ENCODE data around the gene NFE2. TPM values are rescaled to one million over a fixed set of nuclear protein-coding genes. Genes with fewer than 3 reads are reported as not detected.

NFE2 gene
- total and polyA plus RNA-seq, 2 of the 8 experiments (the other 6 are each of a cell fraction or from before 2014, with no cell fraction given), result 2.0 to 6.1 TPM

DNA sequence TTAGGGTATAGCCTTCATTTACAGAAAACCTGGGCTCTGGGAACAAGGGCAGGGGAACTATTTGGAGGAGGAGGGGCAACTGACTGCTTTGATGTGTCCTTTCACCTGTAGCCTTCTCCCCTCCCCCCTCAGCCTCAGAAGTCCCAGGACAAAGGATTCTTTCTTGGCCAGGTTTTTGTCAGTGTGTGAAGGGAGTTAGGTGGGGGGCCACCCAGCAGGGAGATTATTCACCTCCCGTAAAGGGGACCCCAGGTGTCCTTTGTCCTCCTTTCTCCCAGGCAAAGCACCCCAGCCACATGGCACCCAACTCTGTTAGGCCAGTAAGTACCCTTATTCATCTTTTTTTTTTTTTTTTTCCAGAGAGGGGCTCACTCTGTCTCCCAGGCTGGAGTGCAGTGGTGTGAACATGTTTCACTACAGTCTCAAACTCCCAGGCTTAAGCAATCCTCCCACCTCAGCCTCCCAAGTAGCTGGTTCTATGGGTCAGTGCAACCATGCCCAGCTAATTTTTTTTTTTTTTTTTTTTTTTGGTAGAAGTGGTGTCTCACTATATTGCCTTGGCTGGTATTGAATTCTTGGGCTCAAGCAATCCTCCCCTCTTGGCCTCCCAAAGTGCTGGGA, 723 bp upstream of the NFE2 start:
- peak overlapping the region; percentile 98 for H3K18ac ChIP-seq (ENCODE audit: extremely low read depth, low read length)
- H3K36me3 ChIP-seq (ENCODE audit: control insufficient read depth in 2 of 4, insufficient read depth in 4 of 4, low read length in 3 of 4), result no peaks in the 10 kb centered on the region
- H2BK5ac ChIP-seq (ENCODE audit: low read depth, low read length), result peak overlapping the region; percentile 94
- ChIA-PET POLR2A (ENCODE audit: partially characterized antibody) (interaction anchor here (0.6 to 4.8 kb wide), 15 partner anchors 9 to 57 kb away, joined by 3 to 105 read pairs (median 6); partner anchors contain the start of genes CBX5, COPZ1 and HNRNPA1), CTCF (ENCODE audit: partially characterized antibody) (interaction anchor here (0.6 to 14.9 kb wide), 12 partner anchors 8 to 96 kb away, joined by 3 to 618 read pairs (median 4); partner anchors contain the start of gene COPZ1)
- peak overlapping the region; percentile 75 for H3K27ac ChIP-seq (ENCODE audit: low read depth, low read length)
- peaks cover 12 to 32% (median 21%) of the 10 kb centered on the region in 4 experiments for H3K4me1 ChIP-seq (replicated peaks in 1 of 4; ENCODE audit: control insufficient read depth in 3 of 4, insufficient read depth in 4 of 4, low read length in 3 of 4)
- no peaks in the 10 kb centered on the region for H3K79me2 ChIP-seq (ENCODE audit: control insufficient read depth in 1 of 2, insufficient read depth in 2 of 2, low read length in 2 of 2)
- 0 out of 2 replicates have a peak overlapping the region, but pooled peaks have one; percentile 14 for H2AFZ ChIP-seq (ENCODE audit: low read length)
- peak overlapping the region in 2 of 4 experiments; percentile 25 to 64; a peak in 3 of 7 replicates for H3K9ac ChIP-seq (replicated peaks in 1 of 4; ENCODE audit: extremely low read depth in 1 of 4, low read depth in 3 of 4, low read length in 3 of 4)
- H3K4me2 ChIP-seq (ENCODE audit: insufficient read depth in 1 of 2, low read depth in 2 of 2, low read length in 2 of 2), result peak overlapping the region; percentile 85 to 97
- DNase-seq (ENCODE audit: low read depth in 1 of 2, low spot score in 2 of 2) (peak in 1 of 2 experiments; percentile 72), FAIRE-seq (peak; percentile 7)
- no peak overlapping the region for H3K23ac ChIP-seq (ENCODE audit: insufficient read length)
- peak overlapping the region; percentile 71 for H3K56ac ChIP-seq (replicated peaks; ENCODE audit: insufficient read length, low read depth, low read length)
- H4K8ac ChIP-seq (ENCODE audit: extremely low read depth, insufficient read depth, low read length), result no peak overlapping the region
- peak overlapping the region; percentile 50 for H2BK120ac ChIP-seq (replicated peaks; ENCODE audit: low read depth, low read length)
- 0 out of 2 replicates have a peak overlapping the region, but pooled peaks have one; percentile 68 for H2AK5ac ChIP-seq (ENCODE audit: low read depth, low read length)
- no peaks in the 10 kb centered on the region for H4K20me1 ChIP-seq (replicated peaks in 1 of 2; ENCODE audit: control insufficient read depth in 1 of 2, insufficient read depth in 2 of 2, low read length in 2 of 2)
- peak overlapping the region; percentile 83; the same call in 1 of the 2 replicates for H2BK15ac ChIP-seq (ENCODE audit: low read length)
- H3K4ac ChIP-seq (replicated peaks; ENCODE audit: insufficient read length, low read depth, low read length), result peak overlapping the region; percentile 23
- H2BK12ac ChIP-seq (ENCODE audit: low read depth, low read length), result peak overlapping the region; percentile 95
- H3K27me3 ChIP-seq (replicated peaks in 1 of 4; ENCODE audit: control insufficient read depth in 3 of 4, extremely low read depth in 1 of 4, insufficient read depth in 3 of 4, low read length in 3 of 4), result peaks cover 0 to 7% (median 0%) of the 10 kb centered on the region in 4 experiments; a peak in 1 of 7 replicates
- no peaks in the 10 kb centered on the region for H3K79me1 ChIP-seq (ENCODE audit: low read depth, low read length)
- H3K23me2 ChIP-seq (ENCODE audit: low read depth, low read length), result peaks cover 6% of the 10 kb centered on the region; the same call in 1 of the 2 replicates
- peak overlapping the region; percentile 86 for H4K5ac ChIP-seq (ENCODE audit: insufficient read length, low read depth, low read length)
- 6% methylated on average over 1 of the region's 1 CpG; no CpG with 5 or more reads in 1 of the 2 experiments for WGBS, 2 experiments (ENCODE audit: extremely low coverage in 1 of 2, insufficient coverage in 1 of 2, insufficient read length in 1 of 2, insufficient replicate concordance in 2 of 2, low coverage in 1 of 2, low lambda C conversion rate in 2 of 2, missing lambda C conversion rate in 1 of 2)
- peak overlapping the region; percentile 24 to 63 (median 46); a peak in 7 of 8 replicates for H3K4me3 ChIP-seq (ENCODE audit: extremely low read depth in 1 of 4, insufficient read depth in 2 of 4, low read depth in 3 of 4, low read length in 4 of 4)
- peak overlapping the region; percentile 79 for H4K91ac ChIP-seq (replicated peaks; ENCODE audit: insufficient read length, low read length)
- no peak overlapping the region for H3K14ac ChIP-seq (ENCODE audit: insufficient read length)
- peak overlapping the region; percentile 97 for H2BK20ac ChIP-seq (ENCODE audit: low read length)
- H3K9me3 ChIP-seq (ENCODE audit: insufficient read depth in 2 of 2, low read depth in 1 of 2, low read length in 1 of 2), result no peaks in the 10 kb centered on the region
- no peak for TF ChIP-seq KDM4A (IDR thresholded peaks at IDR 0.05; ENCODE audit: low read depth, low read length, severe bottlenecking)
- no peak for TF ChIP-seq POLR2A (IDR thresholded peaks at IDR 0.05; ENCODE audit: control extremely low read depth in 1 of 2, low read depth in 2 of 2, low read length in 2 of 2)
- TF ChIP-seq SP2 (IDR thresholded peaks at IDR 0.05; ENCODE audit: low read length), result no peak
- no peak for TF ChIP-seq JUND (IDR thresholded peaks at IDR 0.05; ENCODE audit: low read length)
- no peak for TF ChIP-seq RNF2 (IDR thresholded peaks at IDR 0.05; ENCODE audit: borderline replicate concordance, low read depth, low read length, missing control alignments, poor library complexity, severe bottlenecking)
- TF ChIP-seq ATF2 (IDR thresholded peaks at IDR 0.05; ENCODE audit: low read length), result no peak
- 0 out of 2 replicates have a peak, but pooled peaks have one; percentile 61 for TF ChIP-seq SP1 (IDR thresholded peaks at IDR 0.05; ENCODE audit: low read depth, low read length)
- 0 out of 4 replicates have a peak, but pooled peaks of 1 of the 2 experiments have one; percentile 19 for TF ChIP-seq SIN3A (conservative IDR thresholded peaks at IDR 0.05 in 1 of 2, IDR thresholded peaks at IDR 0.05 in 1 of 2; ENCODE audit: low read depth in 1 of 2, low read length in 2 of 2)
- no peak for TF ChIP-seq CREB1 (IDR thresholded peaks at IDR 0.05)

All from H1 (cell line).